Fibroblast of lung (primary cell): ENCODE measurements around the gene TMEFF2.

Source experiments
- EZH2 ChIP-seq: IDR thresholded peaks from 2 replicates; pipeline ENCODE4 v1.5.1; 2012; ENCODE audit warnings: low read length, control low read depth, mild to moderate bottlenecking; ENCODE audit errors: missing control alignments
- TF ChIP-seq, protein P1 (sequence below), 2 donors: IDR thresholded peaks in 1 of 2; conservative IDR thresholded peaks in 1 of 2; 1 replicate in 1 of 2; 2 replicates in 1 of 2; pipeline ENCODE4 v1.5.1; 2011 to 2012; ENCODE audit warnings: low read length in 2 of 2, control low read depth in 1 of 2, inconsistent platforms in 1 of 2, low read depth in 1 of 2, mild to moderate bottlenecking in 1 of 2

DNA sequence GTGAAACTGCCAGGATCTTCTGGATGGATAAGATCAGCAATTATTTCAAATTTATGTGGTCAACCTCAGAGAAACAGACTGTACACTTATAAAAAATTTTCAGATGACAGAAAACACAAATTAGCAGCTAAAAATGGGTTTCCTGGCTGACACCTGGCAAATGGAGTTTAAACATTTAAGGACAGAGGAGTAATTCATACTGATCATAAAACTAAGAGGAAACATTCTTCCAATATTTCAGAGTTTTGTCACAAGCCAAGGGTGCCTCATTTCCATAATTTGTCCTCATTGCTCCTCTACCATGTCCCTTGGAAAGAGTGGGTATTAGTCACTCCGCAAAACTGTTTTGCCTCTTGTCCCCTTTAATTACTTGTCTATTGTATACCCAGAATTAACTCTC, 70.2 kb downstream of the TMEFF2 start:
- TF ChIP-seq, protein P1, sequence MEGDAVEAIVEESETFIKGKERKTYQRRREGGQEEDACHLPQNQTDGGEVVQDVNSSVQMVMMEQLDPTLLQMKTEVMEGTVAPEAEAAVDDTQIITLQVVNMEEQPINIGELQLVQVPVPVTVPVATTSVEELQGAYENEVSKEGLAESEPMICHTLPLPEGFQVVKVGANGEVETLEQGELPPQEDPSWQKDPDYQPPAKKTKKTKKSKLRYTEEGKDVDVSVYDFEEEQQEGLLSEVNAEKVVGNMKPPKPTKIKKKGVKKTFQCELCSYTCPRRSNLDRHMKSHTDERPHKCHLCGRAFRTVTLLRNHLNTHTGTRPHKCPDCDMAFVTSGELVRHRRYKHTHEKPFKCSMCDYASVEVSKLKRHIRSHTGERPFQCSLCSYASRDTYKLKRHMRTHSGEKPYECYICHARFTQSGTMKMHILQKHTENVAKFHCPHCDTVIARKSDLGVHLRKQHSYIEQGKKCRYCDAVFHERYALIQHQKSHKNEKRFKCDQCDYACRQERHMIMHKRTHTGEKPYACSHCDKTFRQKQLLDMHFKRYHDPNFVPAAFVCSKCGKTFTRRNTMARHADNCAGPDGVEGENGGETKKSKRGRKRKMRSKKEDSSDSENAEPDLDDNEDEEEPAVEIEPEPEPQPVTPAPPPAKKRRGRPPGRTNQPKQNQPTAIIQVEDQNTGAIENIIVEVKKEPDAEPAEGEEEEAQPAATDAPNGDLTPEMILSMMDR (conservative IDR thresholded peaks at IDR 0.05 in 1 of 2, IDR thresholded peaks at IDR 0.05 in 1 of 2; ENCODE audit: low read depth in 1 of 2, low read length in 2 of 2) = no peak
- no peak for TF ChIP-seq EZH2
